ENCODE data around the gene CDHR3. TPM values are rescaled to one million over a fixed set of nuclear protein-coding genes. Genes with fewer than 3 reads are reported as not detected.
A peak's percentile ranks its signal among the peaks of the same experiment; 100 is the strongest.

The CDHR3 gene
- total and polyA plus RNA-seq, 9 of the 15 experiments (the other 6 are each of a cell fraction or from before 2014, with no cell fraction given): 0.03 to 0.66 (median 0.24) TPM; not detected in 1

DNA sequence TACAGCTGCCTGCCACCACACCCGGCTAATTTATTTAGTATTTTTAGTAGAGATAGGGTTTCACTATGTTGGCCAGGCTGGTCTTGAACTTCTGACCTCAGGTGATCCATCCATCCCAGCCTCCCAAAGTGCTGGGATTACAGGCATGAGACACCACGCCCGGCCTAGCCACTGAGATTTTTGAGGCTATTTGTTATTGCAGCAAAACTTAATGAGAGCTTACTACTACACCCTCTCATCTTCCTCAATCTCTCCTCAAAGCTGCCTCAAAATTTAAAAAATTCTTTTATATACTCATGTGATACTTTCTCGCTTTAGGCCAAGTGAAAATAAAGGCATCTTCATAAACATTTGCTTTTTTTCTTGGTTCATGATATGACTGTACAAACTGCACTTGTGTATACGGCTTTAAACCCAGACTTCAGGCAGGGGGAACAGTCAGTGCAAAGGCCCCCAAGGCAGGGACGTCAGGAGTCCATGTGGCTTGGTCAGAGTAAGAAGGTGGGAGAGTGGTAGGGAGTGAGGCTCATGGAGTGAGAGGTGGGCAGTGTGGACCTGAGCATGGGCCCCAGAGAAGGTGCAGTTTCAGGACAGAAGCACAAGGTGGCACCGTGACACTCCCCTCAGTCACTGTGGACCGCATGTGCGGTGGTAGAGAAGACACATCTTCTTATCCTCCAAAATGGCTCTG, 93.6 kb downstream of the CDHR3 start (continued):
- TF ChIP-seq, protein P1, sequence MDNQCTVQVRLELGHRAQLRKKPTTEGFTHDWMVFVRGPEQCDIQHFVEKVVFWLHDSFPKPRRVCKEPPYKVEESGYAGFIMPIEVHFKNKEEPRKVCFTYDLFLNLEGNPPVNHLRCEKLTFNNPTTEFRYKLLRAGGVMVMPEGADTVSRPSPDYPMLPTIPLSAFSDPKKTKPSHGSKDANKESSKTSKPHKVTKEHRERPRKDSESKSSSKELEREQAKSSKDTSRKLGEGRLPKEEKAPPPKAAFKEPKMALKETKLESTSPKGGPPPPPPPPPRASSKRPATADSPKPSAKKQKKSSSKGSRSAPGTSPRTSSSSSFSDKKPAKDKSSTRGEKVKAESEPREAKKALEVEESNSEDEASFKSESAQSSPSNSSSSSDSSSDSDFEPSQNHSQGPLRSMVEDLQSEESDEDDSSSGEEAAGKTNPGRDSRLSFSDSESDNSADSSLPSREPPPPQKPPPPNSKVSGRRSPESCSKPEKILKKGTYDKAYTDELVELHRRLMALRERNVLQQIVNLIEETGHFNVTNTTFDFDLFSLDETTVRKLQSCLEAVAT (IDR thresholded peaks at IDR 0.05): peak; percentile 15 to 24; a peak in 1 of 4 replicates
- TF ChIP-seq RBM15 (IDR thresholded peaks at IDR 0.05; ENCODE audit: insufficient read depth, low read length) (no peak), ARID2 (IDR thresholded peaks at IDR 0.05) (peak; percentile 89), RAD51 (IDR thresholded peaks at IDR 0.05; ENCODE audit: borderline replicate concordance, low read depth) (no peak), STAG1 (CRISPR knock-in tag; IDR thresholded peaks at IDR 0.05; ENCODE audit: borderline replicate concordance) (peak; percentile 92), NRF1 (conservative IDR thresholded peaks at IDR 0.05 in 1 of 2, IDR thresholded peaks at IDR 0.05 in 1 of 2) (peak; percentile 28 to 45; a peak in 1 of 4 replicates), L3MBTL2 (IDR thresholded peaks at IDR 0.05) (peak; percentile 35; the same call in 1 of the 2 replicates), NR3C1 (CRISPR knock-in tag; IDR thresholded peaks at IDR 0.05) (no peak), EGR1 (conservative IDR thresholded peaks at IDR 0.05) (no peak), KDM4B (IDR thresholded peaks at IDR 0.05; ENCODE audit: borderline replicate concordance in 2 of 2, low read depth in 1 of 2) (peak in 1 of 2 experiments; percentile 25; a peak in 1 of 4 replicates), ZNF77 (CRISPR knock-in tag; IDR thresholded peaks at IDR 0.05) (no peak), SMARCB1 (IDR thresholded peaks at IDR 0.05; ENCODE audit: insufficient read length, low read depth) (no peak), ZBTB7A (IDR thresholded peaks at IDR 0.05; ENCODE audit: borderline replicate concordance, control insufficient read depth, low read depth, low read length) (no peak), CXXC5 (CRISPR knock-in tag; IDR thresholded peaks at IDR 0.05) (peak; percentile 24; the same call in 1 of the 2 replicates)
- TF ChIP-seq, protein P2, sequence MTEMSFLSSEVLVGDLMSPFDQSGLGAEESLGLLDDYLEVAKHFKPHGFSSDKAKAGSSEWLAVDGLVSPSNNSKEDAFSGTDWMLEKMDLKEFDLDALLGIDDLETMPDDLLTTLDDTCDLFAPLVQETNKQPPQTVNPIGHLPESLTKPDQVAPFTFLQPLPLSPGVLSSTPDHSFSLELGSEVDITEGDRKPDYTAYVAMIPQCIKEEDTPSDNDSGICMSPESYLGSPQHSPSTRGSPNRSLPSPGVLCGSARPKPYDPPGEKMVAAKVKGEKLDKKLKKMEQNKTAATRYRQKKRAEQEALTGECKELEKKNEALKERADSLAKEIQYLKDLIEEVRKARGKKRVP (CRISPR knock-in tag; IDR thresholded peaks at IDR 0.05): no peak
- TF ChIP-seq, protein P3, sequence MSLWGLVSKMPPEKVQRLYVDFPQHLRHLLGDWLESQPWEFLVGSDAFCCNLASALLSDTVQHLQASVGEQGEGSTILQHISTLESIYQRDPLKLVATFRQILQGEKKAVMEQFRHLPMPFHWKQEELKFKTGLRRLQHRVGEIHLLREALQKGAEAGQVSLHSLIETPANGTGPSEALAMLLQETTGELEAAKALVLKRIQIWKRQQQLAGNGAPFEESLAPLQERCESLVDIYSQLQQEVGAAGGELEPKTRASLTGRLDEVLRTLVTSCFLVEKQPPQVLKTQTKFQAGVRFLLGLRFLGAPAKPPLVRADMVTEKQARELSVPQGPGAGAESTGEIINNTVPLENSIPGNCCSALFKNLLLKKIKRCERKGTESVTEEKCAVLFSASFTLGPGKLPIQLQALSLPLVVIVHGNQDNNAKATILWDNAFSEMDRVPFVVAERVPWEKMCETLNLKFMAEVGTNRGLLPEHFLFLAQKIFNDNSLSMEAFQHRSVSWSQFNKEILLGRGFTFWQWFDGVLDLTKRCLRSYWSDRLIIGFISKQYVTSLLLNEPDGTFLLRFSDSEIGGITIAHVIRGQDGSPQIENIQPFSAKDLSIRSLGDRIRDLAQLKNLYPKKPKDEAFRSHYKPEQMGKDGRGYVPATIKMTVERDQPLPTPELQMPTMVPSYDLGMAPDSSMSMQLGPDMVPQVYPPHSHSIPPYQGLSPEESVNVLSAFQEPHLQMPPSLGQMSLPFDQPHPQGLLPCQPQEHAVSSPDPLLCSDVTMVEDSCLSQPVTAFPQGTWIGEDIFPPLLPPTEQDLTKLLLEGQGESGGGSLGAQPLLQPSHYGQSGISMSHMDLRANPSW (CRISPR knock-in tag; IDR thresholded peaks at IDR 0.05): 0 out of 2 replicates have a peak, but pooled peaks have one; percentile 33
- TF ChIP-seq, protein P4, sequence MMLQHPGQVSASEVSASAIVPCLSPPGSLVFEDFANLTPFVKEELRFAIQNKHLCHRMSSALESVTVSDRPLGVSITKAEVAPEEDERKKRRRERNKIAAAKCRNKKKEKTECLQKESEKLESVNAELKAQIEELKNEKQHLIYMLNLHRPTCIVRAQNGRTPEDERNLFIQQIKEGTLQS (IDR thresholded peaks at IDR 0.05): no peak
- TF ChIP-seq, protein P4 (CRISPR knock-in tag; conservative IDR thresholded peaks at IDR 0.05): no peak
- TF ChIP-seq, protein P5, sequence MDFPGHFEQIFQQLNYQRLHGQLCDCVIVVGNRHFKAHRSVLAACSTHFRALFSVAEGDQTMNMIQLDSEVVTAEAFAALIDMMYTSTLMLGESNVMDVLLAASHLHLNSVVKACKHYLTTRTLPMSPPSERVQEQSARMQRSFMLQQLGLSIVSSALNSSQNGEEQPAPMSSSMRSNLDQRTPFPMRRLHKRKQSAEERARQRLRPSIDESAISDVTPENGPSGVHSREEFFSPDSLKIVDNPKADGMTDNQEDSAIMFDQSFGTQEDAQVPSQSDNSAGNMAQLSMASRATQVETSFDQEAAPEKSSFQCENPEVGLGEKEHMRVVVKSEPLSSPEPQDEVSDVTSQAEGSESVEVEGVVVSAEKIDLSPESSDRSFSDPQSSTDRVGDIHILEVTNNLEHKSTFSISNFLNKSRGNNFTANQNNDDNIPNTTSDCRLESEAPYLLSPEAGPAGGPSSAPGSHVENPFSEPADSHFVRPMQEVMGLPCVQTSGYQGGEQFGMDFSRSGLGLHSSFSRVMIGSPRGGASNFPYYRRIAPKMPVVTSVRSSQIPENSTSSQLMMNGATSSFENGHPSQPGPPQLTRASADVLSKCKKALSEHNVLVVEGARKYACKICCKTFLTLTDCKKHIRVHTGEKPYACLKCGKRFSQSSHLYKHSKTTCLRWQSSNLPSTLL (IDR thresholded peaks at IDR 0.05): no peak
- TF ChIP-seq, protein P6, sequence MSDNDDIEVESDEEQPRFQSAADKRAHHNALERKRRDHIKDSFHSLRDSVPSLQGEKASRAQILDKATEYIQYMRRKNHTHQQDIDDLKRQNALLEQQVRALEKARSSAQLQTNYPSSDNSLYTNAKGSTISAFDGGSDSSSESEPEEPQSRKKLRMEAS (CRISPR knock-in tag; IDR thresholded peaks at IDR 0.05): peak; percentile 32; the same call in 1 of the 2 replicates

All from K562 (cell line).